T-helper 1 cell (primary cell): ENCODE results near the gene FGF6.
A peak's percentile ranks its signal among the peaks of the same experiment; 100 is the strongest.

Experiments used
- DNase-seq, 5 donors: peaks; one replicate each; pipeline ENCODE4 v3.0.0-alpha.2; 2012 to 2020

Gene FGF6

DNA sequence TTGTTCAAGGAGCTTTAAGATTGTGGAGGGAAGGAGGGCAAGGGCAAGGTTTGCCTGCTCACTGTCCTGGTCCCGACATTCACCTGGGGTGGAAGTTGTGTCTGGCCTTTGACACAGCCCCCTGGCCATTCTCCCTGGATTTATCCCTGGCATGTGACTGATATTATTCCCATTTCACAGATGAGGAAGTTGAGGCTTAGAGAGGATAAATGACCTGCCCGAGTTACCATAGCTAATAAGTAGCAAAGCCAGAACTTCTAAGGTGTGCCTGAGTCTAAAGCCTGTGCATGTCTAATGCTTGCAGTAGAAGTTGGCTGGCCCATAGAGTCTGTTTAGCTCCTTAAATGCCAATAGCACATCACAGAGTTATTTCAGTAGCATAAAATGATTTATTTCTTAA lies 720 bp upstream of the FGF6 start:
- DNase-seq = no peak

DNA sequence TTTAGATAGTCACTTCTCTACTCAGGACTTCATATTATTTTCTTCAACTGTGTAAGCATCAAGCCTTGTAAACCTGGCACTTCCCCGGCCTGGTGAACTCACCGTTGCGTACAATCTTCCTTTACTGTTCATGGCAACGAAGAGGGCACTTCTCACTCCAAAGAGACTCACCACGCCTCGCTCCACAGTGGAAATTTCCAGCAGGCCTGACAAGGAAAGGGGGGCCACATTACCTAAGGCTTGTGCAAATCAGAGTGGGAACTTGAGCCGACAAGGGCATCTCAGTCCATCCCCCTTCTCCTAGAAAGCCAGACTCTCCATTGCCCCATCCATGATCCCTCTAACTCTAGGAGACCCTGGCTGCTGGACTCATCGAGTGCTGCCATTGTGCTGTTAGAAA lies 1.6 kb downstream of the FGF6 start:
- no peak for DNase-seq

DNA sequence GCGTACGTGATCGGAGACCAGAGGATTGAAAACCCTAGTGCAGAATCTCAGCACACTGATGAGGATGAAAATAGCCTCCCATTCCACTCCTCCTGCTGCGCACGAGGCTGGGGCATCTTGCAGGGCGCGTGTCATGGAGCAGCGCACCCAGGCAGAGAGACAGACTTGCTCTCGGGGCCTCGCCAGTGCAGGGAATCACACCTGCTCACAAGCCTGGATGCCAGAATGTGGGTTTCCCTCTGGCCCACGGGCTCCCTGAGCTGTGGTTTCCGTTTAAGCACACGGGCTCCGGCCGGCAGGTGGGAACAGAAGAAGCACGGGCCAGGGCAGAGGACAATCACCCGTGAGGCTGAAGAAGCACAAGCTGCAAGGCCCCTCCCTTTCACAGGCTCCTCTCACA lies 2.0 kb downstream of the FGF6 start:
- DNase-seq = no peak

GRCh38 chr12:4441355-4442335 lies 4.0 kb downstream of the FGF6 start:
- DNase-seq = no peak

DNA sequence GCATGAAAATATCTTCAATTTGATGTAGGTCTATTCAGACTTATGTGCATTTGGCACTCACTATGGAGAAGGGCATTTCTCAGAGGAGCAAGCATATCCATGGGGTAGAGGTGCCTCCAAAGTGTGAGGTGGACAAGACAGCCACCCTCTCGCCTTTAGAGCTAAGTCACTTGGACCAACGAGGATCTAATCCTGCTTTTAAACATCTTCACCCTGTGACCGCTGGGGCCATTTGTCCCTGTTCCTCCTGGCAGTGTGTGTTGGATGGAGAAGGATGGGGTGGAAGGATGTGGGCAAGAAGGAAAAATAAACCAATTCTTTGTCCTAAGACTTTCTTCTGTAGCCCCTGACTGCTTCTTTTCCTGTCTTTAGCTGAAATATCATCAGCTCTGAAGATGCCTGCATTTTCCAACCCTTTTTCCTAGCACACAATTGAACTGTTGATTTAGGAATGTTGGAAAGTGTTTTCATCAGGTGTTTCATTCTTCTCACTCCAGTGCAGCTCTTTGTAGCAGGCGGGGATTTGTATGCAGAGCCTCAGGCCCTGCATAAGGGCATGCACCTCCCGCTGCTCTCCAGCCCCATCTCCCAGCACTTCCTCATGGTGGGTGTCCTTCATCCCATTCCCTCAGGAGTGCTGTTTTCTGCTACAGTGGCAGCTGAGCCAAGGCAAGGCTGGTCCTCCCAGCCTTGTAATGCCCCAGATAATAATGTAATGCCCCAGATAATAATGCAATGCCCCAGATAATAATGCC lies 5.3 kb downstream of the FGF6 start:
- no peak for DNase-seq

- DNase-seq = no peak
These were observed 5.9 kb downstream of the FGF6 start for GRCh38 chr12:4439736-4440135.

DNA sequence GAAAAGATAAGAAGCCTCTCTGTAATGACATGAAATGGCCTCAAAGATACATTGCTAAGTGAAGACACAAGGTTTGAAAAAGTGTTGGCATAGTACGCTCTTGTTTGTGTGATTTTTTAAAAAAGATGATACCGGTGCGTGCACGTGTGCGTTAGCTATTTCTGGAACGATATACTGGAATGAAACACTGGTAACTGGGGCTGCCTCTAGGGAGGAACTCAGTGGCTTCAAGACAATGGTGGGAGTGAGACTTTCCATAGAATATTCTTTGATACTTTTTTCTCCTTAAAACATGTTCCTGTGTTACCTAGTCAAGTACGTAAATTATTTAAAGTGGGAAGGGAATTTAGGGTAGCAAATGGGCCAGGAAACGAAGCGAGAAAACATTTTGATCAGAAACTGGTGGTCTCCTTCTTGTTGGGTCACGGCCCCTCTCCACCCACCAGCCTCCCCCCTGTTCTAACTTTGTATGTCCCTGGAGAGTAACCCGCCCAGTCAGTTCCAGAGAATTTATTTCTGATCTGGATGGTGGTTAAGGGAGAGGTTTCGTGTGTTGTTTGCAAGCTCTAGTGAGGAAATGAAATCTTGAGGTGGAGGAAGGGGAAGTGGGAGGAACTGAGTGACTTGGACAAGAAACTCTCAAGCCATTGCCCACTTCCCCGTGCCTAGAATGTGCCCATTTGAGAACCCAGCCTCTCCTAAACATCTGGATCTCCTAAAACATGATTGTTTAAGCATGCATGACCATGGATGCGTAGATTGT lies 6.6 kb downstream of the FGF6 start:
- no peak for DNase-seq

DNA sequence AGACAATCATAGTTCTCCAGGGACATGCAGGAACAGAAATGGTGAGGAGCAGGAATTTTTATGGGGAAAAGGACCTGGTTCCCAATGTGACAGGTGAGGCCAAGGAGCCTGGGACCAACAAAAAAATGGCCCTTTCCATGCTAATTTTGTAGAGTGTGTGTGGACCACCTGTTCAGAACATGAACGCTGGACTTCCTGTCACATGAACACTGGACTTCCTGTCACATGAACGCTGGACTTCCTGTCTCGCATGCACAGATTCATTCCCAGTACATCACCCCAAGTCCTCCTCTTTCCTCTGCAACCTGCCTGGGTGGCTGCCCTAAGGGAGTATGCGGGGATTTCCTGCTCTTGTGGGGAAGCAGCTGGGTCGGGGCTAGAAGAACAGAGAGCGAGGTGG lies 10.1 kb downstream of the FGF6 start:
- no peak for DNase-seq

DNA sequence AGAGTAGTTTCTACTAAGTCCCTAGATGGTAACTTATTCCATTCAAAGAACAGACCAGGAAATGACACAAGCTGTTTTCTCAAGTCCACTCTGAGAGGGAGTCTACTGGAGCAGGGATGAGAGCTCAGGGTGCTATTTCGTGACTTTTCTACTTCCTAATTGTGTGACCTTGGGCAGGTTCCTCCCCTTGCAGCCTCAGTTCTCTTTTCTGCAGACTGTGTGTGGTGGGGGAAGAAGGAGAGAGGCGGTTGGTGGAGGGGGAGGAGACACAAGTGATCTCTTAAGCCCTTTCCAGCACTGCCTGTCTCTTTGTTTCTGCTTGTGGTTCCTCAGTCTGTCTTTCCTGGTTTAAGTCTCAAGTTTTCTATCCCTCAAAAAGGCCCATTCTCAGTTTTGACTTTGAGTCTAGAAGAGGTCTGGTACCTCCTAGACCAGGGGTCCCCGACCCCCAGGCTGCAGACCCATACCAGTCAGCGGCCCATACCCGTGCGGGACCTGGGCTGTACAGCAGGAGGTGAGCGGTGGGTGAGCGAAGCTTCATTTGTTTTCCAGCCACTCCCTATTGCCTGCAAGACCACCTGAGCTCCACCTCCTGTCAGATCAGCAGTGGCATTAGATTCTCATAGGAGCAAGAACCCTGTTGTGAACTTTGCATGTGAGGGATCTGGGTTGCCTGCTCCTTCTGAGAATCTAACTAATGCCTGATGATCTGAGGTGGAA lies 10.7 kb downstream of the FGF6 start:
- DNase-seq = no peak

DNA sequence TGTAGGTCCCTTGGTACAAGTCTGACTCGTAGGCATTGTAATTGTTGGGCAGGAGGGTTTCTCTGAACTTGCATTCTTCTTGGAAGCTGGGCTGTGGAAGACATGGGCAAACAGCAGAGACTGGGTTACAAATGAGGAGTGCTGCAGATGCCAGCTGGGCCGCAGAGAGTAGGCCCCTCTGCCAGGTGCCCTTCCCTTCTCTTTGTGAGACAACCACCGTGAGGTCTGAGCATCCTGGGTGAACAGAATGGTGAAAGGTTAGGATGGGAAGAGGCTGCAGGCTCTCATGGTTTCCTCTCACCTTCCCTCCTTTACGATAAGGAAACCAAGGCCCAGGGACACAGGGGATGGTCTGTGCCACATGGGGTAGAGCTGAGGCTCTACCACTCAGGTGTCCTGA lies 11.3 kb downstream of the FGF6 start:
- DNase-seq = no peak

GRCh38 chr12:4433745-4434058 lies 11.9 kb downstream of the FGF6 start:
- no peak for DNase-seq

- DNase-seq = no peak
These were observed 12.5 kb downstream of the FGF6 start for GRCh38 chr12:4432878-4433744.

DNA sequence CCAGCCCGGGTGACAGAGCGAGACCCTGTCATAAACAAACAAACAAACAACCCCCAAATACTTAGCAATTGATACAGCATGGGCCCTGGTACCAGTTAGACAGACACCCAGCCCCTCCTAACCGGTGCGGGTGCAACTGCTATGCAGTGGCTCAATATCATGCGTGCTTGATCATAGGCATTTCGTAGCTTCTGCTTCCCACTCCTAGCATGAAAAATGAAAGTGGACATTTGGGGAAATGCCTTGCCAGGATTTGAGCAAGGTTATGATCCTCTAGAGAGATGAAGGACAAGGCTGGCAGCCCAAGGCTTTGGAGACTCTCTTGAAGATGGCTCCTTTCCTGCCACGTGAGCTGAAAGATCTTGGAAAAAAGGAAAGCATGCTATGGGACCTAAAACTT lies 13.7 kb downstream of the FGF6 start:
- no peak for DNase-seq

- no peak for DNase-seq
These were observed 14.2 kb downstream of the FGF6 start for GRCh38 chr12:4431436-4431835.

- DNase-seq = no peak
These were observed 21.2 kb downstream of the FGF6 start for GRCh38 chr12:4424422-4424821.

DNA sequence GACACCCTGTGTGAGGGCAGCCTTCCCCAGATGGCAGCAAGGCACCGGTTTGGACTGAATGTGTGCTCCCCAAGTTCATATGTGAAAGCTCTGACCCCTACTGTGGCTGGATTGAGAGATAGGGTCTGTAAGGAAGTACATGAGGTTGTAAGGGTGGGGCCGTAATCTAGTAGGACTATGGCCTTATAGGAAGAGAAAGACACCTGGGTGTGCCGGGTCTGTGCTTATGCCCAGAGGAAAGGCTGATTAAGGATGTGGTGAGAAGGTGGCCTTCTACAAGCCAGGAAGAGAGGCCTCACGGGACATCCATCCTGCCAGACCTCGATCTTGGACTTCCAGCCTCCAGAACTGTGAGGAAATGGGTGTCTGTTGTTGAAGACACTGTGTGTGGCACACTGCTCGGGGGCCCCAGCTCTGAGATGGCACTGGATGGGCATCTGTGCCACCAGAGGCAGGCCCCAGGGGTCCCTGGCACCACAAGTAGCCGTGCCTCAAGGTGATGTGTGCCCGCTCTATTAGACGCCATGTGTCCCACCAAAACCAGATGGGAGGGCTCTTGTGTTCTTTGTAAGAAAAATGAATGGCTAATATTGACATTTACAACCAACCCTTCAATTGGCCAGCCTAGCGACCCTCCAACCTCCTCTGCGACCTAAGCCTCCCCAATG lies 22.0 kb downstream of the FGF6 start:
- no peak for DNase-seq

DNA sequence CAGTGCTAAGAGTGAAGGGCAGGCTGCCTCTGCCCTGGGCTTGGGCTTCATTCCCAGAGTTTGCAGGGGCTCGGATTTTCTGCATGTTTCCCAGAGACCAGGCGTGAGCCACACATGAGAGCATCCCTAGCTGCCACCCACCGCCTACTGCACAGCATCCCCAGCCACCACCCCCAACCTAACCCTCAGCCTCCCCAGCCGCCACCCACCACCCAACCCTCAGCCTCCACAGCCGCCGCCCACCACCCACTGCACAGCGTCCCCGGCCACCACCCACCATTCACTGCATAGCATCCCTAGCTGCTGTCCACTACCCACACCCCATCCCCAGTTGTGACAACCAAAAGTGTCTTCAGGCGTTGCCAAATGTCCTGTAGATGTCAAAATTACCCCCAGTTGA lies 22.6 kb downstream of the FGF6 start:
- DNase-seq = no peak

GRCh38 chr12:4421590-4422031 lies 24.0 kb downstream of the FGF6 start:
- DNase-seq = peak in 2 of 5 donors; percentile 22 to 28

DNA sequence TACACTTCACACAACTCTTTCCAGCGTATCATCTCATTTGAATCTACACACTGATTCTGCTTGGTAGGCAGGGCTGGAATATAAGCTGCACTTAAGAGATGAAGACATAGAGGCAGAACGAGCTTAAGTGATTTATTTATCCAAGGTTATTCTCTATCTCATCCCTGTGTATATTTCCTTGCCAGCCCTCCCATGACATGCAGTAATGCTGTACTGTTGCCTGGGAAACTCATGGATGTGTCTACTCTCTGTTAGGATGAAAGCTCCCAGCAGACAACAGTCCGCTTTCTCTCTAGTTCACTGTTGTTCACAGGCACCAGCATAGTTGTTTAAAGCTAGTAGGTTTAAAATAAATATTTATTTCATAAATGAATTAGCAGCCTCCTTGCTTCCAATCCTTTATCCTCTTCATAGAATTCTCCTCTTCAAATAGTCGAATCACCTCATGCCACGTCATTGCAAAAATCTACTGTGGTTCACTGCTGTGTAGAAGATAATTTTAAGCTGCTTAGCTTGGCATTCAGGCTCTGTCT lies 25.4 kb downstream of the FGF6 start:
- no peak for DNase-seq

GRCh38 chr12:4418913-4419312 lies 26.7 kb downstream of the FGF6 start:
- no peak for DNase-seq

DNA sequence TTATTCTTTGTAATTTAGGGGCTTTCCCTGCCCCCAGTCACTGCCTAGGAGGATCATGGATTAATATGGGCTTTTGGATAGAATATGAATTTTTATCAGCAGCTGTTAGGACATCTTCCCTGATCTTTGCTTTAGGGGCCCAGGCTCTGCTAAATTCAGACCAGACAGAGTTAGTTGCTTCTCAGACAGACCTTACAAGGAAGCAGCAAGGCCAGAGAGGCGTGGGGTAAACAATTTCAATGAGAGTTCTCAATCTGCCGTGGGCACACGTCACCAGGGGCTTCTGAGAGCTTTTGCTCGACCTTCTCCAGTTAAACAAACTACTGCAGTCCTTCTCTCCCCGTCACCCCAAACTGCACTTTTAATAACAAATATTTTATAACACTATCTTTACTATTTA lies 27.7 kb downstream of the FGF6 start:
- no peak for DNase-seq
